ENCODE results near the gene VSIG10L2. TPM values are rescaled to one million over a fixed set of nuclear protein-coding genes. Genes with fewer than 3 reads are reported as not detected.
"Not testable (repeated sequence)": the region's sequence is repeated elsewhere in the genome, so short reads cannot be mapped to it uniquely, and the experiment has no call there.

Gene VSIG10L2
- not detected for total RNA-seq

GRCh38 chr11:125945797-125946520 is at the start of gene VSIG10L2:
Gene VSIG10L2 (plus strand): TSS chr11:125946044. CDS start chr11:125946056, 12 bp downstream.
- ChIA-PET CTCF (interaction anchor here (0.6 to 1.2 kb wide), 2 partner anchors 23 to 424 kb away, joined by 4 read pairs; no protein-coding TSS in a partner anchor), POLR2A (no interaction called here)

GRCh38 chr11:125901872-125902271 is 44.0 kb upstream of the VSIG10L2 start:
- CTCF ChIA-PET = no interaction called here
- POLR2A ChIA-PET = no interaction called here

- CTCF ChIA-PET = interaction anchor here (1.2 to 1.9 kb wide), 3 partner anchors 11 to 15 kb away, joined by 3 to 7 read pairs (median 5); partner anchors contain the start of gene HYLS1
- POLR2A ChIA-PET = interaction anchor here (1.2 to 2.3 kb wide), 2 partner anchors 15 to 332 kb away, joined by 5 to 30 read pairs; partner anchors contain the start of gene HYLS1
Observed at GRCh38 chr11:125902277-125902926, 43.4 kb upstream of the VSIG10L2 start.

- POLR2A ChIA-PET = interaction anchor here (0.7 to 2.3 kb wide), 5 partner anchors 16 to 333 kb away, joined by 3 to 30 read pairs (median 5); partner anchors contain the start of genes HYLS1, RPUSD4 and STT3A
- CTCF ChIA-PET = interaction anchor here (1.2 to 1.9 kb wide), 4 partner anchors 10 to 18 kb away, joined by 3 to 7 read pairs (median 4); partner anchors contain the start of gene HYLS1
Observed at GRCh38 chr11:125902927-125903710, 42.7 kb upstream of the VSIG10L2 start, which contains the start of gene PUS3. Gene PUS3 (minus strand): TSS chr11:125903206. CDS start chr11:125896284, 6,922 bp downstream.

GRCh38 chr11:125903711-125904659 is 41.9 kb upstream of the VSIG10L2 start, which contains the start of gene DDX25:
Gene DDX25 (plus strand): TSS chr11:125904508. CDS start chr11:125904518, 10 bp downstream.
- ChIA-PET POLR2A (interaction anchor here (0.7 to 2.3 kb wide), 4 partner anchors 17 to 311 kb away, joined by 3 to 30 read pairs (median 4); partner anchors contain the start of genes HYLS1, RPUSD4 and STT3A), CTCF (interaction anchor here (1.2 to 1.9 kb wide), 4 partner anchors 9 to 19 kb away, joined by 3 to 7 read pairs (median 5); partner anchors contain the start of gene HYLS1)

- ChIA-PET CTCF (interaction anchor here (1.2 to 1.9 kb wide), 3 partner anchors 9 to 19 kb away, joined by 3 to 5 read pairs (median 5); partner anchors contain the start of gene HYLS1), POLR2A (interaction anchor here (2.3 kb wide), 1 partner anchor 17 kb away, joined by 30 read pairs; the partner anchor contains the start of gene HYLS1)
Observed at GRCh38 chr11:125904678-125905077, 41.2 kb upstream of the VSIG10L2 start.

- ChIA-PET POLR2A (no interaction called here), CTCF (no interaction called here)
Observed at GRCh38 chr11:125910226-125910849, 35.5 kb upstream of the VSIG10L2 start.

- POLR2A ChIA-PET, CTCF ChIA-PET: not testable (repeated sequence)
Observed at GRCh38 chr11:125914601-125915000, 31.2 kb upstream of the VSIG10L2 start.

- ChIA-PET CTCF (no interaction called here), POLR2A (no interaction called here)
Observed at GRCh38 chr11:125916683-125917347, 29.0 kb upstream of the VSIG10L2 start.

- POLR2A ChIA-PET = no interaction called here
- CTCF ChIA-PET = no interaction called here
Observed at GRCh38 chr11:125918140-125918840, 27.6 kb upstream of the VSIG10L2 start.

GRCh38 chr11:125921042-125921441 is 24.8 kb upstream of the VSIG10L2 start:
- ChIA-PET POLR2A (no interaction called here), CTCF (interaction anchor here (1.0 kb wide), 1 partner anchor 273 kb away, joined by 4 read pairs; no protein-coding TSS in a partner anchor)

GRCh38 chr11:125922156-125922555 is 23.7 kb upstream of the VSIG10L2 start:
- ChIA-PET POLR2A (no interaction called here), CTCF (no interaction called here)

- POLR2A ChIA-PET = no interaction called here
- CTCF ChIA-PET = interaction anchor here (0.6 to 1.0 kb wide), 4 partner anchors 10 to 289 kb away, joined by 3 to 4 read pairs (median 3); partner anchors contain the start of gene VSIG10L2
Observed at GRCh38 chr11:125923012-125923579, 22.7 kb upstream of the VSIG10L2 start.

- ChIA-PET CTCF (interaction anchor here (1.0 kb wide), 1 partner anchor 270 kb away, joined by 3 read pairs; no protein-coding TSS in a partner anchor), POLR2A (no interaction called here)
Observed at GRCh38 chr11:125923633-125924032, 22.2 kb upstream of the VSIG10L2 start.

GRCh38 chr11:125924384-125925007 is 21.3 kb upstream of the VSIG10L2 start:
- ChIA-PET CTCF (interaction anchor here (1.1 kb wide), 1 partner anchor 269 kb away, joined by 4 read pairs; no protein-coding TSS in a partner anchor), POLR2A (no interaction called here)
